HepG2 (cell line): ENCODE measurements around the gene THSD4. TPM values are rescaled to one million over a fixed set of nuclear protein-coding genes. Genes with fewer than 3 reads are reported as not detected.

Experiments used
- ATAC-seq: fragments of 200-7000 bp; cut with Tn5 transposase; 3 replicates; pipeline ENCODE4 v1.9.1; 2020; ENCODE audit warnings: mild to moderate bottlenecking, moderate library complexity
- BruUV-seq: library from RNA; stranded (reverse); fragments of 400-500 nt; replicated peaks from 2 replicates; lab custom pipeline; 2021; lab: Mats Ljungman, UMichigan
- CTCF ChIA-PET: fragments of 300-600 bp; formaldehyde crosslinking; extraction: SDS; loops from one replicate; lab custom pipeline; 2021; ENCODE audit warnings: low total read pairs, inconsistent platforms, low intra/inter-chr PET ratio; lab: Yijun Ruan, JAX
- POLR2A ChIA-PET: fragments of 350-600 bp; sonication (Branson Sonifier 250); formaldehyde crosslinking; loops from one replicate; lab custom pipeline; 2020; ENCODE audit warnings: antibody characterized with exemption, inconsistent platforms; lab: Yijun Ruan, JAX
- DNase-seq: peaks from one replicate; pipeline ENCODE4 v3.0.0-alpha.2; 2015; ENCODE audit warnings: low spot score
- FAIRE-seq: peaks from 3 replicates; lab custom pipeline; 2011; peaks lifted over from hg19 to GRCh38; lab: Jason Lieb, UNC
- H2AFZ ChIP-seq: one replicate; pipeline ENCODE4 v1.6.1; 2011; ENCODE audit warnings: low read length, inconsistent platforms
- H3K27ac ChIP-seq: fragments of 300-600 bp; 3 replicates; pipeline ENCODE4 v1.8.0; 2011; ENCODE audit warnings: mixed run types, mild to moderate bottlenecking, mixed read lengths, low read length, inconsistent platforms; ENCODE audit not compliant: insufficient read depth; ENCODE audit errors: extremely low read length
- H3K27me3 ChIP-seq, 2 experiments: fragments of 200-600 bp in 1 of 2; 2 replicates in 1 of 2; 3 replicates in 1 of 2; pipeline versions ENCODE4 v1.6.0 to v1.8.0; 2011; ENCODE audit warnings: low read length in 2 of 2, mild to moderate bottlenecking in 2 of 2, moderate library complexity in 2 of 2, inconsistent platforms in 1 of 2; ENCODE audit not compliant: insufficient read depth in 2 of 2, control insufficient read depth in 1 of 2
- H3K36me3 ChIP-seq, 2 experiments: fragments of 200-600 bp in 1 of 2; replicated peaks in 1 of 2; 2 replicates in 1 of 2; 3 replicates in 1 of 2; pipeline versions ENCODE4 v1.5.1 to v1.8.0; 2011; ENCODE audit warnings: low read length in 2 of 2, inconsistent platforms in 1 of 2; ENCODE audit not compliant: insufficient read depth in 2 of 2, control insufficient read depth in 1 of 2
- H3K4me1 ChIP-seq: 2 replicates; pipeline ENCODE4 v1.5.1; 2012; ENCODE audit warnings: low read length, inconsistent platforms; ENCODE audit not compliant: insufficient read depth
- H3K4me2 ChIP-seq: 2 replicates; pipeline ENCODE4 v1.6.0; 2011; ENCODE audit warnings: low read depth, low read length, inconsistent platforms
- H3K4me3 ChIP-seq, 3 experiments: fragments of 200-600 bp in 1 of 3; sonication (generic), shearing (Covaris generic) in 1 of 3; replicated peaks in 1 of 3; 2 replicates each; pipeline ENCODE4 v1.5.1; 2011 to 2016; ENCODE audit warnings: low read length in 3 of 3, inconsistent platforms in 2 of 3, low read depth in 2 of 3, mild to moderate bottlenecking in 2 of 3, control low read depth in 1 of 3, mixed read lengths in 1 of 3; ENCODE audit not compliant: insufficient read depth in 1 of 3
- H3K79me2 ChIP-seq: one replicate; pipeline ENCODE4 v1.6.1; 2011; ENCODE audit warnings: low read length, inconsistent platforms; ENCODE audit not compliant: insufficient read depth
- H3K9ac ChIP-seq: 2 replicates; pipeline ENCODE4 v1.6.0; 2011; ENCODE audit warnings: mild to moderate bottlenecking, low read depth, low read length, inconsistent platforms; ENCODE audit not compliant: insufficient read depth
- H3K9me3 ChIP-seq: 2 replicates; pipeline ENCODE4 v1.5.1; 2012; ENCODE audit warnings: mild to moderate bottlenecking, low read length
- H4K20me1 ChIP-seq: 2 replicates; pipeline ENCODE4 v1.6.0; 2011; ENCODE audit warnings: inconsistent platforms, mild to moderate bottlenecking, low read length, moderate library complexity; ENCODE audit not compliant: insufficient read depth
- AGO1 ChIP-seq: fragments of 200-400 bp; formaldehyde crosslinking; IDR thresholded peaks from 2 replicates; pipeline ENCODE4 v1.6.1; 2017; ENCODE audit warnings: mild to moderate bottlenecking, low read depth, low read length, moderate library complexity; ENCODE audit not compliant: poor library complexity, severe bottlenecking
- CEBPB ChIP-seq: IDR thresholded peaks from 2 replicates; pipeline ENCODE4 v1.6.1; 2011; ENCODE audit warnings: low read depth, low read length, improper control_type of control experiment, borderline replicate concordance
- FOXJ3 ChIP-seq: sonication (generic); formaldehyde crosslinking; IDR thresholded peaks from 2 replicates; pipeline ENCODE4 v1.4.0; 2020; ENCODE audit warnings: missing genetic modification reagents, mild to moderate bottlenecking, borderline replicate concordance
- JUND ChIP-seq: sonication (generic); formaldehyde crosslinking; IDR thresholded peaks from 2 replicates; pipeline ENCODE4 v1.8.0; 2022; ENCODE audit warnings: mild to moderate bottlenecking, missing genetic modification reagents
- MATR3 ChIP-seq: sonication (generic); formaldehyde crosslinking; IDR thresholded peaks from 2 replicates; pipeline ENCODE4 v1.4.0; 2020; ENCODE audit warnings: missing genetic modification reagents
- PCBP2 ChIP-seq: fragments of 200-400 bp; formaldehyde crosslinking; optimal IDR thresholded peaks from 2 replicates; pipeline ENCODE3; 2018; ENCODE audit warnings: low read length, low read depth; ENCODE audit not compliant: poor library complexity, severe bottlenecking
- ZBTB8A ChIP-seq: sonication (generic); formaldehyde crosslinking; IDR thresholded peaks from 2 replicates; pipeline ENCODE4 v1.4.0; 2020; ENCODE audit warnings: mild to moderate bottlenecking, low read depth, missing genetic modification reagents, borderline replicate concordance
- ZC3H13 ChIP-seq: sonication (generic); formaldehyde crosslinking; IDR thresholded peaks from 2 replicates; pipeline ENCODE4 v1.8.1; 2023; ENCODE audit warnings: mild to moderate bottlenecking, missing genetic modification reagents, moderate library complexity
- ZMYM2 ChIP-seq: sonication (generic); formaldehyde crosslinking; IDR thresholded peaks from 2 replicates; pipeline ENCODE4 v1.8.0; 2022; ENCODE audit warnings: mild to moderate bottlenecking, missing genetic modification reagents
- ZNF136 ChIP-seq: sonication (generic); formaldehyde crosslinking; IDR thresholded peaks from 2 replicates; pipeline ENCODE4 v1.8.1; 2022; ENCODE audit warnings: low read depth, mild to moderate bottlenecking, moderate library complexity, missing genetic modification reagents
- ZNF496 ChIP-seq: sonication (generic); formaldehyde crosslinking; IDR thresholded peaks from 2 replicates; pipeline ENCODE4 v1.8.1; 2023; ENCODE audit warnings: mild to moderate bottlenecking, moderate library complexity, missing genetic modification reagents; ENCODE audit not compliant: insufficient replicate concordance
- ZNF605 ChIP-seq: sonication (generic); formaldehyde crosslinking; IDR thresholded peaks from 2 replicates; pipeline ENCODE4 v1.8.0; 2022; ENCODE audit warnings: mild to moderate bottlenecking, missing genetic modification reagents
- ZNF816 ChIP-seq: sonication (generic); formaldehyde crosslinking; IDR thresholded peaks from 2 replicates; pipeline ENCODE4 v1.8.0; 2022; ENCODE audit warnings: missing genetic modification reagents, mild to moderate bottlenecking, borderline replicate concordance
- ZSCAN12 ChIP-seq: sonication (generic); formaldehyde crosslinking; IDR thresholded peaks from 2 replicates; pipeline ENCODE4 v1.9.0; 2021; ENCODE audit warnings: mild to moderate bottlenecking, missing genetic modification reagents
- ZSCAN20 ChIP-seq: sonication (generic); formaldehyde crosslinking; IDR thresholded peaks from 2 replicates; pipeline ENCODE4 v1.4.0; 2020; ENCODE audit warnings: missing genetic modification reagents, mild to moderate bottlenecking, borderline replicate concordance
- WGBS: methylation state at CpG from one replicate; pipeline ENCODE4 v1.1.6; 2017; ENCODE audit warnings: low lambda C conversion rate; 5-methylcytosine and 5-hydroxymethylcytosine counted together
- in situ Hi-C: cut with HindIII; loops from 2 replicates; pipeline ENCODE4 v1.10.0; 2017; ENCODE audit warnings: low pct_unique_long_range_greater_than_20kb; ENCODE audit not compliant: extremely low pct_ligation_motif_present
- intact Hi-C: fragments of 100-400 bp; cut with micrococcal nuclease; formaldehyde crosslinking; loops from one replicate; pipeline ENCODE4 v1.10.0; 2022; ENCODE audit not compliant: unreplicated experiment
- polyA plus RNA-seq, 8 experiments: library from polyadenylated mRNA; depleted of rRNA in 3 of 8; stranded (reverse) in 7 of 8; unstranded in 1 of 8; fragments of >200 nt; fragmentation: Illumina TruSeq in 4 of 8; extraction: Trizol in 4 of 8; gene quantifications; 2 replicates each; pipeline versions ENCODE4 v1.2.1 to v1.2.3, GENCODE V29; 2011 to 2016; ENCODE audit warnings: low read depth in 4 of 8, missing spikeins in 1 of 8, mixed read lengths in 1 of 8; ENCODE audit not compliant: insufficient read depth in 1 of 8
- total RNA-seq, 5 experiments: library from RNA; depleted of rRNA; stranded (reverse); fragments of >200 nt; fragmentation: Illumina TruSeq; extraction: Trizol; gene quantifications; 2 replicates each; pipeline ENCODE4 v1.2.3, GENCODE V29; 2016; ENCODE audit warnings: low read depth in 1 of 5
- TF ChIP-seq, protein P1 (sequence below): sonication (generic); formaldehyde crosslinking; IDR thresholded peaks from 2 replicates; pipeline ENCODE4 v1.8.0; 2022; ENCODE audit warnings: missing genetic modification reagents, mild to moderate bottlenecking, moderate library complexity, borderline replicate concordance

THSD4 gene
- total and polyA plus RNA-seq, 2 of the 13 experiments (the other 11 are each of a cell fraction or from before 2014, with no cell fraction given): 0.07 to 0.21 TPM

DNA sequence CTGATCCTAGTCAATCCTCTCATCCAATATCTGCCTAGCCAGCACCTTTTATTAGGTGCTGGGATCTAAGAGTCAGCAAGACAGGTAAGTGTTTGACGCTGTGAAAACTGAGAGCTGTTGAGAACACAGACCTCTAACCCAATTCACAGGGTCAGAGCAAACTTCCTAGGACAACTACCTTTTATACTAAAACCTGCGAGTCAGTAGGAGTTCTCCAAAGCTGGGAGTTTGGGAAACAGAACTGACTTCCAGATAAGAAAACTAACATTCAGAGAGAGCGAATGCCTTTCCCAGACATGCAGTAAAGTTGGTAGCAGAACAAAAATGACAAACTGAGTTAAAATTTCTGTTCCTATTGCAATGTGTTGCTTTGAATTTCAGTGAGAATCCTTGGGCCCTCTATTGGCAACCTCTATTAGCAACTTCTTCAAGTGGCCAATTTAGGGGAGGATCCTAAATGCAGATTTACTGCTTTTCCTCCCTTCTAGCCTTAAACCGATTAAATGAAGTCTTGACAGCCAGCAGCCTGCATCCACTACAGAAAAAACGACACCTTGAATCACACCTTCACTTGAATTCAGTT lies 706.4 kb downstream of the THSD4 start:
- H2AFZ ChIP-seq: no peak overlapping the region
- H3K79me2 ChIP-seq: no peaks in the 10 kb centered on the region
- no peak overlapping the region for H3K9ac ChIP-seq
- TF ChIP-seq ZNF496 (CRISPR knock-in tag) (no peak), ZNF136 (CRISPR knock-in tag) (no peak), ZSCAN12 (CRISPR knock-in tag) (no peak), ZNF605 (CRISPR knock-in tag) (no peak), ZNF816 (CRISPR knock-in tag) (no peak)
- TF ChIP-seq, all 625 proteins: peak for 0
- CTCF ChIA-PET: no interaction called here
- FAIRE-seq: no peak
- in situ Hi-C loops (no loop called here), intact Hi-C loops (no loop called here)
- Histone ChIP-seq H3K4me1 (no peaks in the 10 kb centered on the region), H3K27ac (no peak overlapping the region), H4K20me1 (no peaks in the 10 kb centered on the region), H3K4me2 (no peak overlapping the region), H3K9me3 (peaks cover 21% of the 10 kb centered on the region; the same call in 1 of the 2 replicates), H3K27me3 (no peaks in the 10 kb centered on the region), H3K36me3 (no peaks in the 10 kb centered on the region; a peak in 1 of 5 replicates), H3K4me3 (no peak overlapping the region)
- ATAC-seq: no peak
- POLR2A ChIA-PET: no interaction called here
- 67% methylated on average over 5 of the region's 5 CpGs for WGBS
- no TSS peak for BruUV-seq
- DNase-seq: no peak

DNA sequence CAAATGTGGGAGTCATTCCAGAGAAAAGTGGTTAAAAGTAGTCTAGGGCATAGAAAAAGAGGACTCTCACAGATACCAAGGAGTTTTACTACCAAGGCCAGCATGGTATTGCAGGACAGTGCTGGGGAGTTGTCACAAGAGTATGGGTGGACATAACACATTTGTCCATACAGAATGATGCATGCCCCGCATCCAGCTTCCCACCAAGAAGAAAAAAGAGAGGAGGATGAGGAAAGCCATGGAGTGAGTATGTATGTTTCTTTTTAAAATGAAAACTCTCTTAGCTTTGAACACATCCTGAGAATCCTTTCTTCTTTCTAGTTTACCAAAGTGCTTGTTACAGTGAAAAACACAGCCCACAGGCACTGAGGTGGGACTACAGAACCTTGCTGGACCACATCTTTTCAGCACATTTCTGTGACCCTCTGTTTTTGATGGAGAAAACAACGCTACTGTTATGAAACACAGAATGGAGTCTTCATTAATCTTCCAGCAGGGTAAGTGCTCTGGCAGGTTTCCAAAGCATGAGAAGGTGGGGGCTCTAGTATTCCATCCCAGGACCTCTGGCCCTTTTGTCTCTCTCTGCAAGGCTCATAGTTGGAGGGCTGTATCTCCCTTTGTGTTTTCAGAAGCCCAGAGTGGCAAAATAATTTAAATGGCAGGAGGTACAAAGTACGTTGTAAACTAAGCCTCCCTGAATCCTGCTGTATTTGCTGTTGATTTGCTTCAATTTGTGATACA lies 707.8 kb downstream of the THSD4 start:
- Histone ChIP-seq H3K9me3 (peaks cover 21% of the 10 kb centered on the region; the same call in 1 of the 2 replicates), H3K4me1 (no peaks in the 10 kb centered on the region), H2AFZ (no peak overlapping the region), H3K79me2 (no peaks in the 10 kb centered on the region), H3K9ac (no peak overlapping the region), H3K4me2 (no peak overlapping the region), H3K4me3 (no peak overlapping the region), H3K36me3 (no peaks in the 10 kb centered on the region; a peak in 2 of 5 replicates), H3K27me3 (no peaks in the 10 kb centered on the region), H3K27ac (no peak overlapping the region), H4K20me1 (no peaks in the 10 kb centered on the region)
- DNase-seq: no peak
- POLR2A ChIA-PET: no interaction called here
- ATAC-seq: no peak
- intact Hi-C loops (no loop called here), in situ Hi-C loops (no loop called here)
- 83% methylated on average over 3 of the region's 3 CpGs for WGBS
- no peak for FAIRE-seq
- CTCF ChIA-PET: no interaction called here
- no TSS peak for BruUV-seq
- TF ChIP-seq MATR3 (CRISPR knock-in tag): no peak
- no peak for TF ChIP-seq ZMYM2 (CRISPR knock-in tag)
- TF ChIP-seq AGO1: no peak
- no peak for TF ChIP-seq ZSCAN20 (CRISPR knock-in tag)
- TF ChIP-seq ZC3H13 (CRISPR knock-in tag): no peak
- no peak for TF ChIP-seq CEBPB
- no peak for TF ChIP-seq JUND (CRISPR knock-in tag)
- TF ChIP-seq PCBP2: no peak
- TF ChIP-seq ZBTB8A (CRISPR knock-in tag): no peak
- no peak for TF ChIP-seq FOXJ3
- TF ChIP-seq, protein P1, sequence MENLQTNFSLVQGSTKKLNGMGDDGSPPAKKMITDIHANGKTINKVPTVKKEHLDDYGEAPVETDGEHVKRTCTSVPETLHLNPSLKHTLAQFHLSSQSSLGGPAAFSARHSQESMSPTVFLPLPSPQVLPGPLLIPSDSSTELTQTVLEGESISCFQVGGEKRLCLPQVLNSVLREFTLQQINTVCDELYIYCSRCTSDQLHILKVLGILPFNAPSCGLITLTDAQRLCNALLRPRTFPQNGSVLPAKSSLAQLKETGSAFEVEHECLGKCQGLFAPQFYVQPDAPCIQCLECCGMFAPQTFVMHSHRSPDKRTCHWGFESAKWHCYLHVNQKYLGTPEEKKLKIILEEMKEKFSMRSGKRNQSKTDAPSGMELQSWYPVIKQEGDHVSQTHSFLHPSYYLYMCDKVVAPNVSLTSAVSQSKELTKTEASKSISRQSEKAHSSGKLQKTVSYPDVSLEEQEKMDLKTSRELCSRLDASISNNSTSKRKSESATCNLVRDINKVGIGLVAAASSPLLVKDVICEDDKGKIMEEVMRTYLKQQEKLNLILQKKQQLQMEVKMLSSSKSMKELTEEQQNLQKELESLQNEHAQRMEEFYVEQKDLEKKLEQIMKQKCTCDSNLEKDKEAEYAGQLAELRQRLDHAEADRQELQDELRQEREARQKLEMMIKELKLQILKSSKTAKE: no peak
